K562 (cell line): Measurements from ENCODE around the gene LIX1L. TPM values are rescaled to one million over a fixed set of nuclear protein-coding genes. Genes with fewer than 3 reads are reported as not detected.
A peak's percentile ranks its signal among the peaks of the same experiment; 100 is the strongest.

Experiments
- ARID2 ChIP-seq: fragments of 450-650 bp; IDR thresholded peaks from 2 replicates; pipeline ENCODE4 v1.6.1; 2017; ENCODE audit warnings: antibody characterized with exemption, mild to moderate bottlenecking
- BCL6 ChIP-seq: fragments of 250-450 bp; sonication (Bioruptor Pico); IDR thresholded peaks from 2 replicates; pipeline ENCODE4 v1.4.0; 2020
- CCNT2 ChIP-seq: IDR thresholded peaks from 2 replicates; pipeline ENCODE4 v1.6.1; 2011; ENCODE audit warnings: borderline replicate concordance, low read depth, mild to moderate bottlenecking, moderate library complexity, mixed read lengths, low read length; ENCODE audit not compliant: insufficient read length; ENCODE audit errors: extremely low read depth
- CHD1 ChIP-seq: fragments of 200-600 bp; sonication (generic); IDR thresholded peaks from one replicate; pipeline ENCODE4 v1.6.1; 2012; ENCODE audit warnings: mild to moderate bottlenecking, moderate library complexity, low read length, inconsistent platforms
- ERF ChIP-seq: fragments of 450-650 bp; formaldehyde crosslinking; IDR thresholded peaks from 2 replicates; pipeline ENCODE4 v1.4.0; 2020; ENCODE audit warnings: mild to moderate bottlenecking, mixed read lengths
- FUS ChIP-seq: fragments of 200-400 bp; formaldehyde crosslinking; optimal IDR thresholded peaks from 2 replicates; pipeline ENCODE3; 2017; ENCODE audit warnings: low read depth, low read length
- HCFC1 ChIP-seq: IDR thresholded peaks from 2 replicates; pipeline ENCODE4 v1.6.1; 2012; ENCODE audit warnings: low read depth, low read length, improper control_type of control experiment
- HDAC1 ChIP-seq, 2 experiments: fragments of 450-650 bp; IDR thresholded peaks; 2 replicates each; pipeline ENCODE4 v1.6.1; 2016 to 2017; ENCODE audit warnings: inconsistent platforms in 1 of 2, mild to moderate bottlenecking in 1 of 2, moderate library complexity in 1 of 2
- KDM1A ChIP-seq, 2 experiments: fragments of 450-650 bp; IDR thresholded peaks; 2 replicates each; pipeline ENCODE4 v1.6.1; 2016; ENCODE audit warnings: mild to moderate bottlenecking in 2 of 2
- LARP7 ChIP-seq: fragments of 450-650 bp; IDR thresholded peaks from 2 replicates; pipeline ENCODE4 v1.6.1; 2016
- MTA2 ChIP-seq: fragments of 450-650 bp; IDR thresholded peaks from 2 replicates; pipeline ENCODE4 v1.6.1; 2016; ENCODE audit warnings: low read depth
- NR3C1 ChIP-seq: sonication (generic); formaldehyde crosslinking; IDR thresholded peaks from 2 replicates; pipeline ENCODE4 v1.8.1; 2022; ENCODE audit warnings: missing genetic modification reagents
- PHF21A ChIP-seq: fragments of 450-650 bp; IDR thresholded peaks from 2 replicates; pipeline ENCODE4 v1.6.1; 2017; ENCODE audit warnings: low read depth, borderline replicate concordance
- POLR2A ChIP-seq: fragments of 450-650 bp; conservative IDR thresholded peaks from 2 replicates; pipeline ENCODE4 v1.6.1; 2016
- RBM14 ChIP-seq: fragments of 200-400 bp; formaldehyde crosslinking; IDR thresholded peaks from 2 replicates; pipeline ENCODE4 v1.6.1; 2018; ENCODE audit warnings: low read depth, mild to moderate bottlenecking, low read length, moderate library complexity, borderline replicate concordance; ENCODE audit not compliant: insufficient read depth
- RBM17 ChIP-seq: fragments of 200-400 bp; formaldehyde crosslinking; IDR thresholded peaks from 2 replicates; pipeline ENCODE4 v1.6.1; 2017; ENCODE audit warnings: low read depth, mild to moderate bottlenecking, low read length, borderline replicate concordance
- SIN3A ChIP-seq, 2 experiments: fragments of 150-350 bp in 1 of 2; IDR thresholded peaks; 2 replicates each; pipeline ENCODE4 v1.6.1; 2011 to 2016; ENCODE audit warnings: borderline replicate concordance in 2 of 2, low read depth in 2 of 2, low read length in 2 of 2, mild to moderate bottlenecking in 2 of 2, moderate library complexity in 2 of 2; ENCODE audit not compliant: control insufficient read depth in 1 of 2
- SMAD1 ChIP-seq: fragments of 150-350 bp; IDR thresholded peaks from 2 replicates; pipeline ENCODE4 v1.6.1; 2014; ENCODE audit warnings: low read length, low read depth; ENCODE audit not compliant: partially characterized antibody
- ZBTB17 ChIP-seq: fragments of 450-650 bp; formaldehyde crosslinking; IDR thresholded peaks from 2 replicates; pipeline ENCODE4 v1.4.0; 2020; ENCODE audit warnings: mild to moderate bottlenecking
- ZNF699 ChIP-seq: fragments of 250-450 bp; sonication (Bioruptor Pico); IDR thresholded peaks from 2 replicates; pipeline ENCODE4 v1.8.0; 2021; ENCODE audit warnings: mild to moderate bottlenecking, moderate library complexity; ENCODE audit not compliant: insufficient replicate concordance
- polyA plus RNA-seq, 8 experiments: library from polyadenylated mRNA; depleted of rRNA in 4 of 8; stranded (reverse) in 5 of 8; unstranded in 3 of 8; fragments of >200 nt; fragmentation: Nextera tagmentation in 2 of 8; fragmentation: Illumina TruSeq in 1 of 8; extraction: Ambion mirVana in 2 of 8; extraction: Trizol in 1 of 8; gene quantifications; 2 replicates each; pipeline versions ENCODE4 v1.2.1 to v1.2.3, GENCODE V29; 2011 to 2014; ENCODE audit warnings: inconsistent platforms in 1 of 8, missing spikeins in 1 of 8
- total RNA-seq, 7 experiments: library from RNA; depleted of rRNA in 6 of 7; stranded (reverse); fragments of >200 nt in 6 of 7; fragmentation: Illumina TruSeq in 2 of 7; extraction: Trizol in 2 of 7; gene quantifications; 2 replicates each; pipeline versions ENCODE4 v1.2.1 to v1.2.3, GENCODE V29; 2011 to 2021; ENCODE audit warnings: low replicate concordance in 1 of 7
- TF ChIP-seq, protein P1 (sequence below): fragments of 450-650 bp; IDR thresholded peaks from 2 replicates; pipeline ENCODE4 v1.6.1; 2018; ENCODE audit not compliant: partially characterized antibody
- TF ChIP-seq, protein P2 (sequence below): IDR thresholded peaks from 2 replicates; pipeline ENCODE4 v1.6.1; 2011; ENCODE audit not compliant: insufficient read length; ENCODE audit errors: extremely low read depth
- TF ChIP-seq, protein P3 (sequence below): fragments of 450-650 bp; formaldehyde crosslinking; IDR thresholded peaks from 2 replicates; pipeline ENCODE4 v1.4.0; 2020; ENCODE audit warnings: mild to moderate bottlenecking, moderate library complexity
- TF ChIP-seq, protein P4 (sequence below), 2 experiments: fragments of 250-450 bp in 1 of 2; fragments of 450-650 bp in 1 of 2; sonication (Bioruptor Pico) in 1 of 2; IDR thresholded peaks; 2 replicates each; pipeline versions ENCODE4 v1.6.1 to v1.8.0; 2016 to 2021; ENCODE audit warnings: mild to moderate bottlenecking in 2 of 2, moderate library complexity in 2 of 2, missing compliant biosample characterization in 1 of 2, missing genetic modification characterization in 1 of 2

LIX1L gene
- total and polyA plus RNA-seq, 9 of the 15 experiments (the other 6 are each of a cell fraction or from before 2014, with no cell fraction given): 4.6 to 26.5 (median 12.5) TPM

DNA sequence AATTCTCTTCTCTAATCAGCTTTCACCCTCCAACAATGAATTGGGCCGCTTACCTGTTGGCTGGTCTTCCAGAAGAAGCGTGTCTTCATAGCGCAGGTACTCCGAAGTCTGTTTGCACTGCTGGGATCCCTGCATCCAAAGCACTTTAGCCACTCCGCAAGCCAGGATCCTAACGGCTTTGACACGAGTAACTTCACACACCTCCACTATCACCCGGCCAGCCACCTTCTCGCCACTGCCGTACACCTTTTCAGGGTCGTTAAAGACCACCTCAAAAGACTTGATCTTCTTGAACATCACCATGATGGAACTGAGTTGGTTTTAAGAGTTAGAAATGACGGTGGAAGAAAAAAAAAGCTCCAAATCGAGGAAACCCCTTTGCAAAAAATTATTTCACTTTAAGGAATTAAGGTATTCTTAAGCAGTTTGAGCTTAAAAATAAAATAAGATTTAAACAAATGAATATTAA lies 38.2 kb upstream of the LIX1L start (continued):
- TF ChIP-seq RBM17 (no peak), ERF (CRISPR knock-in tag) (peak; percentile 70; the same call in 1 of the 2 replicates), ARID2 (0 out of 2 replicates have a peak, but pooled peaks have one; percentile 9), ZBTB17 (CRISPR knock-in tag) (no peak), POLR2A (no peak), FUS (no peak), ZNF699 (CRISPR knock-in tag) (no peak), MTA2 (0 out of 2 replicates have a peak, but pooled peaks have one; percentile 21), KDM1A (IDR thresholded peaks at IDR 0.05) (0 out of 4 replicates have a peak, but pooled peaks of 1 of the 2 experiments have one; percentile 3), HDAC1 (IDR thresholded peaks at IDR 0.05) (peak in 1 of 2 experiments; percentile 58; a peak in 1 of 4 replicates), CCNT2 (peak; percentile 10), HCFC1 (no peak), NR3C1 (CRISPR knock-in tag) (no peak), CHD1 (peak; percentile 100), LARP7 (peak; percentile 95), PHF21A (no peak), BCL6 (no peak), SIN3A (IDR thresholded peaks at IDR 0.05; ENCODE audit: borderline replicate concordance in 2 of 2, control insufficient read depth in 1 of 2, low read depth in 2 of 2, low read length in 2 of 2) (0 out of 4 replicates have a peak, but pooled peaks of 1 of the 2 experiments have one; percentile 14), RBM14 (no peak), SMAD1 (no peak)
- TF ChIP-seq, protein P1, sequence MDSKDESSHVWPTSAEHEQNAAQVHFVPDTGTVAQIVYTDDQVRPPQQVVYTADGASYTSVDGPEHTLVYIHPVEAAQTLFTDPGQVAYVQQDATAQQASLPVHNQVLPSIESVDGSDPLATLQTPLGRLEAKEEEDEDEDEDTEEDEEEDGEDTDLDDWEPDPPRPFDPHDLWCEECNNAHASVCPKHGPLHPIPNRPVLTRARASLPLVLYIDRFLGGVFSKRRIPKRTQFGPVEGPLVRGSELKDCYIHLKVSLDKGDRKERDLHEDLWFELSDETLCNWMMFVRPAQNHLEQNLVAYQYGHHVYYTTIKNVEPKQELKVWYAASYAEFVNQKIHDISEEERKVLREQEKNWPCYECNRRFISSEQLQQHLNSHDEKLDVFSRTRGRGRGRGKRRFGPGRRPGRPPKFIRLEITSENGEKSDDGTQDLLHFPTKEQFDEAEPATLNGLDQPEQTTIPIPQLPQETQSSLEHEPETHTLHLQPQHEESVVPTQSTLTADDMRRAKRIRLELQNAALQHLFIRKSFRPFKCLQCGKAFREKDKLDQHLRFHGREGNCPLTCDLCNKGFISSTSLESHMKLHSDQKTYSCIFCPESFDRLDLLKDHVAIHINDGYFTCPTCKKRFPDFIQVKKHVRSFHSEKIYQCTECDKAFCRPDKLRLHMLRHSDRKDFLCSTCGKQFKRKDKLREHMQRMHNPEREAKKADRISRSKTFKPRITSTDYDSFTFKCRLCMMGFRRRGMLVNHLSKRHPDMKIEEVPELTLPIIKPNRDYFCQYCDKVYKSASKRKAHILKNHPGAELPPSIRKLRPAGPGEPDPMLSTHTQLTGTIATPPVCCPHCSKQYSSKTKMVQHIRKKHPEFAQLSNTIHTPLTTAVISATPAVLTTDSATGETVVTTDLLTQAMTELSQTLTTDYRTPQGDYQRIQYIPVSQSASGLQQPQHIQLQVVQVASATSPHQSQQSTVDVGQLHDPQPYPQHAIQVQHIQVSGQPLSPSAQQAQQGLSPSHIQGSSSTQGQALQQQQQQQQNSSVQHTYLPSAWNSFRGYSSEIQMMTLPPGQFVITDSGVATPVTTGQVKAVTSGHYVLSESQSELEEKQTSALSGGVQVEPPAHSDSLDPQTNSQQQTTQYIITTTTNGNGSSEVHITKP: no peak
- TF ChIP-seq, protein P2, sequence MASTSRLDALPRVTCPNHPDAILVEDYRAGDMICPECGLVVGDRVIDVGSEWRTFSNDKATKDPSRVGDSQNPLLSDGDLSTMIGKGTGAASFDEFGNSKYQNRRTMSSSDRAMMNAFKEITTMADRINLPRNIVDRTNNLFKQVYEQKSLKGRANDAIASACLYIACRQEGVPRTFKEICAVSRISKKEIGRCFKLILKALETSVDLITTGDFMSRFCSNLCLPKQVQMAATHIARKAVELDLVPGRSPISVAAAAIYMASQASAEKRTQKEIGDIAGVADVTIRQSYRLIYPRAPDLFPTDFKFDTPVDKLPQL: no peak
- TF ChIP-seq, protein P3, sequence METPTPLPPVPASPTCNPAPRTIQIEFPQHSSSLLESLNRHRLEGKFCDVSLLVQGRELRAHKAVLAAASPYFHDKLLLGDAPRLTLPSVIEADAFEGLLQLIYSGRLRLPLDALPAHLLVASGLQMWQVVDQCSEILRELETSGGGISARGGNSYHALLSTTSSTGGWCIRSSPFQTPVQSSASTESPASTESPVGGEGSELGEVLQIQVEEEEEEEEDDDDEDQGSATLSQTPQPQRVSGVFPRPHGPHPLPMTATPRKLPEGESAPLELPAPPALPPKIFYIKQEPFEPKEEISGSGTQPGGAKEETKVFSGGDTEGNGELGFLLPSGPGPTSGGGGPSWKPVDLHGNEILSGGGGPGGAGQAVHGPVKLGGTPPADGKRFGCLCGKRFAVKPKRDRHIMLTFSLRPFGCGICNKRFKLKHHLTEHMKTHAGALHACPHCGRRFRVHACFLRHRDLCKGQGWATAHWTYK (CRISPR knock-in tag): no peak
- TF ChIP-seq, protein P4, sequence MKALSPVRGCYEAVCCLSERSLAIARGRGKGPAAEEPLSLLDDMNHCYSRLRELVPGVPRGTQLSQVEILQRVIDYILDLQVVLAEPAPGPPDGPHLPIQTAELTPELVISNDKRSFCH (CRISPR knock-in tag; IDR thresholded peaks at IDR 0.05): 0 out of 2 replicates have a peak, but pooled peaks have one; percentile 6
- TF ChIP-seq, protein P4 (tag; IDR thresholded peaks at IDR 0.05): no peak
